Stimulated activated CD8-positive, alpha-beta memory T cell treated with anti-CD3 and anti-CD28 coated beads, Interleukin-12 subunit alpha, Interleukin-12 subunit beta, amount 100 ng/mL, for 4 hours (primary cell): ENCODE results near the gene BSX.

Experiments used
- DNase-seq: peaks from one replicate; pipeline ENCODE4 v3.0.0-alpha.2; 2020; ENCODE audit warnings: low read depth

Gene BSX

GRCh38 chr11:122954455-122954854, 27.2 kb downstream of the BSX start:
- DNase-seq, result no peak

GRCh38 chr11:122951211-122951610, 30.4 kb downstream of the BSX start:
- no peak for DNase-seq

GRCh38 chr11:122938557-122938956, 43.1 kb downstream of the BSX start:
- no peak for DNase-seq

- DNase-seq, result no peak
These were observed 43.7 kb downstream of the BSX start for GRCh38 chr11:122937983-122938382.

GRCh38 chr11:122933416-122933815, 48.2 kb downstream of the BSX start:
- no peak for DNase-seq

GRCh38 chr11:122931510-122931909, 50.1 kb downstream of the BSX start:
- no peak for DNase-seq
